DND-41 (cell line): Measurements from ENCODE around the gene EXOC4.

Experiments used
- EZH2 ChIP-seq: IDR thresholded peaks from 3 replicates; pipeline ENCODE4 v1.6.1; 2012; ENCODE audit warnings: borderline replicate concordance, low read depth, mild to moderate bottlenecking, moderate library complexity, low read length, inconsistent platforms; ENCODE audit not compliant: severe bottlenecking
- TF ChIP-seq, protein P1 (sequence below): IDR thresholded peaks from 2 replicates; pipeline ENCODE4 v1.5.1; 2012; ENCODE audit warnings: borderline replicate concordance, low read length, moderate library complexity, mild to moderate bottlenecking; ENCODE audit not compliant: poor library complexity, severe bottlenecking; ENCODE audit errors: extremely low read depth

DNA sequence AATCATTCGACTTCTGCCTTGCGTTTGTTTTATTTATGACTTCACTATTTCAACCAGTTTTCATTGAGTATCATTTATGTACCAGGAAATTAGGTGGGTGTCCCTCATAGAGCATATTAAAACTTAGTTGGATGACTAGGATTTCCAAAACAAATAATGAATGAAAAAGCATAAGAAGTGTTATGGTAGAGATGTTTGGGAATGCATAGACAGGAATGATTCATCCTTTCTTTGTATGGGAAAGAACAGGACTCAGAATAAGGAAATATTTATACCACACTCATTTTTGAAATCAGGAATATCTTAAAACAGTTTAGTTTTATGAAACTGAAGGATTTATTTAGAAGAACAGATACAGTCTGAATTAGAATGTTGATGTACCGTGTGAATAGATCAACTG, 315.7 kb downstream of the EXOC4 start:
- TF ChIP-seq, protein P1, sequence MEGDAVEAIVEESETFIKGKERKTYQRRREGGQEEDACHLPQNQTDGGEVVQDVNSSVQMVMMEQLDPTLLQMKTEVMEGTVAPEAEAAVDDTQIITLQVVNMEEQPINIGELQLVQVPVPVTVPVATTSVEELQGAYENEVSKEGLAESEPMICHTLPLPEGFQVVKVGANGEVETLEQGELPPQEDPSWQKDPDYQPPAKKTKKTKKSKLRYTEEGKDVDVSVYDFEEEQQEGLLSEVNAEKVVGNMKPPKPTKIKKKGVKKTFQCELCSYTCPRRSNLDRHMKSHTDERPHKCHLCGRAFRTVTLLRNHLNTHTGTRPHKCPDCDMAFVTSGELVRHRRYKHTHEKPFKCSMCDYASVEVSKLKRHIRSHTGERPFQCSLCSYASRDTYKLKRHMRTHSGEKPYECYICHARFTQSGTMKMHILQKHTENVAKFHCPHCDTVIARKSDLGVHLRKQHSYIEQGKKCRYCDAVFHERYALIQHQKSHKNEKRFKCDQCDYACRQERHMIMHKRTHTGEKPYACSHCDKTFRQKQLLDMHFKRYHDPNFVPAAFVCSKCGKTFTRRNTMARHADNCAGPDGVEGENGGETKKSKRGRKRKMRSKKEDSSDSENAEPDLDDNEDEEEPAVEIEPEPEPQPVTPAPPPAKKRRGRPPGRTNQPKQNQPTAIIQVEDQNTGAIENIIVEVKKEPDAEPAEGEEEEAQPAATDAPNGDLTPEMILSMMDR: no peak
- no peak for TF ChIP-seq EZH2
